H9 (cell line): ENCODE results near the gene RND3. TPM values are rescaled to one million over a fixed set of nuclear protein-coding genes. Genes with fewer than 3 reads are reported as not detected.
A peak's percentile ranks its signal among the peaks of the same experiment; 100 is the strongest.

Experiments
- DNase-seq: peaks from one replicate; pipeline ENCODE4 v3.0.0-alpha.2; 2017
- H2AFZ ChIP-seq: one replicate; pipeline ENCODE4 v1.6.1; 2013; ENCODE audit warnings: mild to moderate bottlenecking, low read length, control low read depth, moderate library complexity
- H2AK5ac ChIP-seq: 2 replicates; pipeline ENCODE4 v1.6.1; 2013; ENCODE audit warnings: low read length, control low read depth, mixed read lengths; ENCODE audit not compliant: insufficient read length
- H2BK120ac ChIP-seq: one replicate; pipeline ENCODE4 v1.6.1; 2013; ENCODE audit warnings: low read depth, mild to moderate bottlenecking, low read length, control low read depth, inconsistent platforms; ENCODE audit not compliant: poor library complexity, severe bottlenecking
- H2BK12ac ChIP-seq: 2 replicates; pipeline ENCODE4 v1.6.1; 2013; ENCODE audit warnings: low read length, control low read depth, mixed read lengths, low read depth; ENCODE audit not compliant: insufficient read length
- H2BK15ac ChIP-seq: 2 replicates; pipeline ENCODE4 v1.6.1; 2013; ENCODE audit warnings: low read depth, low read length, control low read depth
- H2BK20ac ChIP-seq: one replicate; pipeline ENCODE4 v1.6.1; 2013; ENCODE audit warnings: low read depth, mild to moderate bottlenecking, low read length, control low read depth, inconsistent platforms; ENCODE audit not compliant: poor library complexity, severe bottlenecking
- H2BK5ac ChIP-seq: 2 replicates; pipeline ENCODE4 v1.6.1; 2013; ENCODE audit warnings: low read length, control low read depth, mixed read lengths; ENCODE audit not compliant: insufficient read length
- H3K14ac ChIP-seq: 2 replicates; pipeline ENCODE4 v1.6.1; 2013; ENCODE audit warnings: low read length, control low read depth; ENCODE audit not compliant: insufficient read depth
- H3K18ac ChIP-seq: 2 replicates; pipeline ENCODE4 v1.6.1; 2013; ENCODE audit warnings: low read depth, mild to moderate bottlenecking, mixed read lengths, low read length, control low read depth; ENCODE audit not compliant: insufficient read length
- H3K23ac ChIP-seq: 2 replicates; pipeline ENCODE4 v1.6.1; 2013; ENCODE audit warnings: low read length, control low read depth, mixed read lengths, low read depth; ENCODE audit not compliant: insufficient read length
- H3K23me2 ChIP-seq: 2 replicates; pipeline ENCODE4 v1.6.1; 2013; ENCODE audit warnings: low read depth, mild to moderate bottlenecking, mixed read lengths, low read length, control low read depth; ENCODE audit not compliant: insufficient read length, poor library complexity, severe bottlenecking
- H3K27ac ChIP-seq: 2 replicates; pipeline ENCODE4 v1.5.1; 2013; ENCODE audit warnings: low read length, control low read depth, mixed read lengths, low read depth; ENCODE audit not compliant: insufficient read length
- H3K27me3 ChIP-seq: 2 replicates; pipeline ENCODE4 v1.6.1; 2013; ENCODE audit warnings: low read length, control low read depth, inconsistent platforms; ENCODE audit not compliant: insufficient read depth
- H3K4ac ChIP-seq: 2 replicates; pipeline ENCODE4 v1.6.1; 2013; ENCODE audit warnings: low read depth, mild to moderate bottlenecking, control low read depth, inconsistent platforms, low read length, moderate library complexity
- H3K4me1 ChIP-seq: 2 replicates; pipeline ENCODE4 v1.6.1; 2013; ENCODE audit warnings: low read length, control low read depth, inconsistent platforms; ENCODE audit not compliant: insufficient read depth
- H3K4me2 ChIP-seq: 2 replicates; pipeline ENCODE4 v1.6.1; 2013; ENCODE audit warnings: low read length, control low read depth, mixed read lengths; ENCODE audit not compliant: insufficient read length, insufficient read depth
- H3K56ac ChIP-seq: 2 replicates; pipeline ENCODE4 v1.6.1; 2013; ENCODE audit warnings: low read depth, mild to moderate bottlenecking, mixed read lengths, low read length, control low read depth; ENCODE audit not compliant: insufficient read length
- H3K79me1 ChIP-seq: 2 replicates; pipeline ENCODE4 v1.6.1; 2013; ENCODE audit warnings: low read depth, mild to moderate bottlenecking, moderate library complexity, low read length, control low read depth, inconsistent platforms; ENCODE audit not compliant: insufficient read depth, poor library complexity, severe bottlenecking
- H3K79me2 ChIP-seq: 2 replicates; pipeline ENCODE4 v1.6.1; 2013; ENCODE audit warnings: low read length, control low read depth, inconsistent platforms; ENCODE audit not compliant: insufficient read depth
- H3K9ac ChIP-seq: 2 replicates; pipeline ENCODE4 v1.6.1; 2013; ENCODE audit warnings: low read length, control low read depth, mixed read lengths; ENCODE audit not compliant: insufficient read length; ENCODE audit errors: extremely low read depth
- H3K9me3 ChIP-seq: one replicate; pipeline ENCODE4 v1.6.1; 2013; ENCODE audit warnings: low read depth, low read length, inconsistent platforms; ENCODE audit not compliant: control insufficient read depth
- H3T11ph ChIP-seq: one replicate; pipeline ENCODE4 v1.6.1; 2013; ENCODE audit warnings: mild to moderate bottlenecking, low read length, control low read depth, inconsistent platforms
- H4K20me1 ChIP-seq: one replicate; pipeline ENCODE4 v1.6.1; 2013; ENCODE audit not compliant: control insufficient read depth, insufficient read length, insufficient read depth
- H4K5ac ChIP-seq: 2 replicates; pipeline ENCODE4 v1.6.1; 2013; ENCODE audit warnings: low read depth, mild to moderate bottlenecking, mixed read lengths, low read length, control low read depth; ENCODE audit not compliant: insufficient read length
- H4K8ac ChIP-seq: replicated peaks from 2 replicates; pipeline ENCODE4 v1.6.1; 2013; ENCODE audit warnings: low read length, control low read depth, mixed read lengths, low read depth; ENCODE audit not compliant: insufficient read length
- H4K91ac ChIP-seq: 2 replicates; pipeline ENCODE4 v1.6.1; 2013; ENCODE audit warnings: low read depth, mild to moderate bottlenecking, moderate library complexity, mixed read lengths, low read length, control low read depth; ENCODE audit not compliant: insufficient read length
- H3K27ac Mint-ChIP-seq, 3 experiments: 2 replicates in 2 of 3; 3 replicates in 1 of 3; pipeline ENCODE4 v1.8.0; 2020 to 2021; ENCODE audit warnings: mixed read lengths in 3 of 3, mild to moderate bottlenecking in 1 of 3, moderate library complexity in 1 of 3
- H3K27me3 Mint-ChIP-seq: 2 replicates; pipeline ENCODE4 v1.8.0; 2021; ENCODE audit warnings: low read depth, mild to moderate bottlenecking, moderate library complexity, mixed read lengths
- H3K36me3 Mint-ChIP-seq, 3 experiments: 2 replicates in 2 of 3; 3 replicates in 1 of 3; pipeline ENCODE4 v1.8.0; 2020 to 2021; ENCODE audit warnings: low read depth in 3 of 3, mixed read lengths in 3 of 3; ENCODE audit not compliant: insufficient read depth in 1 of 3
- H3K4me1 Mint-ChIP-seq, 2 experiments: 2 replicates each; pipeline ENCODE4 v1.8.0; 2020; ENCODE audit warnings: mixed read lengths in 2 of 2
- H3K4me3 Mint-ChIP-seq, 2 experiments: 2 replicates in 1 of 2; 3 replicates in 1 of 2; pipeline ENCODE4 v1.8.0; 2020 to 2021; ENCODE audit warnings: mild to moderate bottlenecking in 2 of 2, mixed read lengths in 2 of 2, moderate library complexity in 1 of 2
- H3K9me3 Mint-ChIP-seq, 2 experiments: 2 replicates in 1 of 2; 3 replicates in 1 of 2; pipeline ENCODE4 v1.8.0; 2020; ENCODE audit warnings: mild to moderate bottlenecking in 2 of 2, mixed read lengths in 2 of 2, moderate library complexity in 1 of 2
- CTCF ChIP-seq: fragments of 200-600 bp; sonication (generic); conservative IDR thresholded peaks from 3 replicates; pipeline ENCODE4 v1.8.0; 2021; ENCODE audit warnings: antibody characterized with exemption, mild to moderate bottlenecking
- WGBS: extraction: QIAGEN DNeasy Blood & Tissue Kit; methylation state at CpG from one replicate; pipeline ENCODE4 v1.1.7; 2013; ENCODE audit warnings: missing lambda C conversion rate, low lambda C conversion rate, mixed read lengths; ENCODE audit not compliant: insufficient read length; ENCODE audit errors: extremely low coverage; 5-methylcytosine and 5-hydroxymethylcytosine counted together
- total RNA-seq: library from RNA; stranded (reverse); gene quantifications from 2 replicates; pipeline ENCODE4 v1.2.1, GENCODE V29; 2021

The RND3 gene
- total RNA-seq, 1 experiment from 2014 or later = 62.6 TPM

- Histone ChIP-seq H3T11ph (no peak overlapping the region), H2AK5ac (no peak overlapping the region), H2BK12ac (no peak overlapping the region), H2BK15ac (no peak overlapping the region), H3K4me1 (peaks cover 3% of the 10 kb centered on the region), H3K27ac (no peak overlapping the region), H3K9ac (no peak overlapping the region), H2BK20ac (no peak overlapping the region), H4K20me1 (no peaks in the 10 kb centered on the region), H3K23ac (no peak overlapping the region), H3K79me1 (peaks cover 4% of the 10 kb centered on the region), H4K8ac (no peak overlapping the region), H3K27me3 (no peaks in the 10 kb centered on the region), H3K4ac (no peak overlapping the region), H3K56ac (no peak overlapping the region), H2AFZ (no peak overlapping the region), H3K23me2 (no peaks in the 10 kb centered on the region), H4K5ac (no peak overlapping the region), H3K4me2 (no peak overlapping the region), H3K9me3 (no peaks in the 10 kb centered on the region), H3K79me2 (peaks cover 32% of the 10 kb centered on the region; the same call in 1 of the 2 replicates), H4K91ac (no peak overlapping the region), H3K14ac (no peak overlapping the region), H2BK120ac (no peak overlapping the region), H3K18ac (no peak overlapping the region), H2BK5ac (no peak overlapping the region)
- no peak for TF ChIP-seq CTCF
- no CpG with 5 or more reads among the region's 3 CpGs for WGBS
- no peak for DNase-seq
- Mint-ChIP-seq H3K9me3 (no peaks in the 10 kb centered on the region), H3K4me1 (peaks cover 21 to 29% of the 10 kb centered on the region in 2 experiments), H3K27ac (peak overlapping the region in 1 of 3 experiments; percentile 74; a peak in 2 of 7 replicates), H3K4me3 (no peak overlapping the region), H3K36me3 (peaks cover 52 to 74% (median 58%) of the 10 kb centered on the region in 3 experiments), H3K27me3 (no peaks in the 10 kb centered on the region)
These were observed 13.7 kb downstream of the RND3 start for GRCh38 chr2:150473767-150474166.
